CD4-positive, alpha-beta T cell treated with Interleukin-17A for 1 hour (primary cell): ENCODE measurements around the gene GET4.
"Not testable (repeated sequence)": the region's sequence is repeated elsewhere in the genome, so short reads cannot be mapped to it uniquely, and the experiment has no call there.

Source experiments
- DNase-seq: peaks from one replicate; pipeline ENCODE4 v3.0.0-alpha.2; 2020

GET4 gene

DNA sequence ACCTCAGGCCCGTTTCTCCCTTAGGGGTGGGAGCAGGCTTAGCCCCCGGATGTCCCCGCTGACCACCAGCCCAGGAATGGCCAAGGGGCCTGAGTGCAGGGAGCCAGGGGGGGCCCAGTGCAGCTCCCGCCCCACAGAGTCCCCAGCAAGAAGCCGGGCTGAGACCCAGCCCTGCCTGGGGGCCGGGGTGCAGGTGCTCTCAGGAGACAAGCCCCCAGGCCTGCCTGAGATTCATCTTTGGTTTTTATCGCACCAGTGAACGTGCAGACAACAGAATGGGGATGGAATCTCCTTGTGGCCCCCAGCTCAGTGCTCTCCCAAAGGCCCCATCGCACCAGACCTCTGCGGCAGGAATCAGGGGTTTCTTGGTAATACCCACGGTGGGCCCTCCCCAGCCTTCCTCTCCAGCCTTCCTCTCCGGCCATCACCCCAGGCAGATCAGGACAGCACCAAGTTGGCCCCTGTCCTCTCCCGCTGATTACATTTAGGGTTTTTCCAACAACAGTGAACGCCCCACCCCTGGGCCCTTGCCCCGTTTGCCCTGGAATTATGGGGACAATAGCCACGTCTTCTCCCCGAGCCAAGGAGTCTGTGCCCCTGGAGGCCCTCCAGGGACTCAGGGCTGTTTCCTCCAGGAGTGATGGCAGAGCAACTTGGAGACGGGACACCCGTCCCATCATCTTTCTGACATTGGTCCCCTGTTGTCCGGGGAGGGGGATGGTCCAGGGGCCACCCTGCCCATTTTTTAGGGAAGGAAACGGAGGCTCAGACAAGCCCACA lies 55.7 kb downstream of the GET4 start:
- no peak for DNase-seq

DNA sequence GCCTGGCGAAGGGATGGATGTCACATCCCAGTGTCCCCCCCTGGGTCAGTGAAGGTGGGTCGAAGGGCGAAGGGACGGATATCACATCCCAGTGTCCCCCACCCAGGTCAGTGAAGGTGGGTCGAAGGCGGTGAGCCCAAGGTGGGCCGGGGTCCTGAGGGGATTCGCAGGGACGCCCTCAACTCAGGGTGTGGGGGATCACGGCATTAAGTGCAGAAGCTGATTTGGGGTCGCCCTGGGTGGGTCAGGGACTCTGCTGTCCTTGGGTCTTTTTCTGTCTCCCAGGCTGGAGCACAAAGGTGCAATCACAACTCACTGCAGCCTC lies 56.3 kb downstream of the GET4 start:
- no peak for DNase-seq

- no peak for DNase-seq
Measured at GRCh38 chr7:934469-935163, 58.3 kb downstream of the GET4 start.

GRCh38 chr7:935164-935873 lies 59.0 kb downstream of the GET4 start:
- DNase-seq = no peak

DNA sequence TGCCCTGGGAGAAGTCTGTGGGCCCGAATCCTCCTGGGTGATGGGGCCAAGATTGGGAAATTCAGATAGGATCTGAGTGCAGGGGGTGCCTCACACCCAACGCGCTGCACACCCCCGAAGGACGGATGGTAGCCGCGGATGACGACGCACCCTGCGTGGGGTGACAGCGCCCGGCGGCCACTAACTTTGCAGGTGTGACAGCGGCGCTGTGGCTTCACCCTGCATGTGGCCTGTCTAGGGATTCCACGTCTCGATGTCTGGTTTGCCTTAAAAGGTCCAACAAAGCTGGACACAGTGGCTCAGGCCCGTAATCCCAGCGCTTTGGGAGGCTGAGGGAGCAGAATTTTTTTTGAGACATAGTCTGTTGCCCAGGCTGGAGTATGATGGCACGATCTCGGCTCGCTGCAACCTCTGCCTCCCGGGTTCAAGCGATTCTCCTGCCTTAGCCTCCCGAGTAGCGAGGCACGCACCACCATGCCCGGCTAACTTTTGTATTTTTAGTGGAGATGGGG lies 59.6 kb downstream of the GET4 start:
- no peak for DNase-seq

GRCh38 chr7:936386-937054 lies 60.2 kb downstream of the GET4 start:
- DNase-seq = no peak

- DNase-seq = no peak
Measured at GRCh38 chr7:937856-938484, 61.6 kb downstream of the GET4 start.

DNA sequence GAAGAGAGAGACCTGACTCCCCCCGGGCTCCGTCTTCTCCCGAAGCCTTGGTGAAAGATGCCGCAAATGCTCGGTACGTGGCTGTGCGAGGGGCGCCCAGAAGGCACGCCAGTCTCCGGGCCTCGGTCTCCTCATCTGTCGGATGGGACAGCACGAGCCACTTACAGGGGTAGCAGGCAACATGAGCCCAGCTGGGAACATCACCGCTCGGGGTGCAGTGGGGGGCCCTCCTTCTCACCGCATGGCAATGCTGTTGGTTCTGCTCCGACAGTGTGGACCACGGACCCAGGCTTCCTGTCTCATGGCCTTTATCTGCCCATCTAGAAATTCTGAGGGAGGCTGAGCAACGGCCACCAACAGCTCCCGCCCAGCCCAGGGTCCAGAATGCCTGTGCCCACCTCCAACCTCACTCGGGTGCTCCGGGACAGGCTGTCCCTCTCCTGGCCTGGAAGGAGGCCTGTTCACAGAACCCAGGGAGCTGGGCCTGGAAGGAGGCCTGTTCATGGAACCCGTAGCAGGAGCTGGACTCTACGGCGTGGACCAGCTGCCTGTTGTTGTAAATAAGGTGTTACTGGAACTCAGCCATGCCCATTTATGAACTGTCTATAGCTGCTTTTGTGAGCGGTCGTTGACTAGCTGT lies 62.3 kb downstream of the GET4 start:
- DNase-seq = no peak

DNA sequence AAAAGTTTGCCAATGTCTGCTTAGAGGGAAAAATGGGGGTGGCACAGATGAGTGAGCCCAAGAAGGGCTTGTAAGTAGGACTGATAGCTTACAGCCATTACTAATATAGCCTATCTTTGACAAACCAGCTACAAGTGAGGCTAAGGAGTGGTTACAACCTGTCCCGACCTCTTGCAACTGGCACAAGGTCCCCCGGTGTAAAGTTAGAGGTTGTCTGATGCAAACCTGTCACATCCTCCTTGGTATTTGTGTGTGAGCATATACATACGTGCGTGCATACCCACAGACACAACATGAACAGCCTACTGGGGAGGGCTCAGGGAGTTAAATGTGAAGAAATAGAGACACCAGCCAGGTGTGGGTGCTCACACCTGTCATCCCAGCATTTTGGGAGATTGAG lies 63.5 kb downstream of the GET4 start:
- no peak for DNase-seq

DNA sequence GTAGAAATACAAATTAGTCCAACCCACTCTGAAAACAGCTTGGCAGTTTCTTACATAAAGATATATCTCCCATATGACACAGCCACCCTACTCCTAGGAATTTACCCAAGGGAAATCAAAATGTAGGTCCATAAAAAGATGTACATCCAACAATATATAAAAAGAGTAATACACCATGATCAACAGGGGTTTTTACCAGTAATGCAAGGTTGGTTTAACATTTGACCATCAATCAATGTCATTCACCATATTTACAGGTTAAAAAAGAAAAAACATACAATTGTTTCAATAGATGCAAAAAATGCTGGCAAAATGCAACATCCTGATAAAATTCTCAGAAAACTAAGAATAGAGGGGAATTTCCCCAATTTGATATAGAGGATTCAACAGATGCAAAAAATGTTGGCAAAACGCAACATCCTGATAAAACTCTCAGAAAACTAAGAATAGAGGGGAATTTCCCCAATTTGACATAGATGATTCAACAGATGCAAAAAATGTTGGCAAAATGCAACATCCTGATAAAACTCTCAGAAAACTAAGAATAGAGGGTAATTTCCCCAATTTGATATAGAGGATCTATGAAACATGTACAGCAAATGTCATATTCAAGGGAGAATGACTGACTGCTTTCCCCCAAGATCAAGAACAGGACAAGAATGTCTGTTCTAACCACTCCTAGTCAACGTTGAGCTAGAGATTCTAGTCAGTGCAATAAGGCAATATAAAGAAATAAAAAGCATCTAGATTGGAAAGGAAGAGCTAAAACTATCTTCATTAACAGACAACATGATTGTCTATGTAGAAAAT lies 64.5 kb downstream of the GET4 start:
- DNase-seq = no peak

GRCh38 chr7:943793-944192 lies 67.4 kb downstream of the GET4 start:
- not testable (repeated sequence) for DNase-seq

GRCh38 chr7:944744-945143 lies 68.4 kb downstream of the GET4 start:
- DNase-seq = no peak

DNA sequence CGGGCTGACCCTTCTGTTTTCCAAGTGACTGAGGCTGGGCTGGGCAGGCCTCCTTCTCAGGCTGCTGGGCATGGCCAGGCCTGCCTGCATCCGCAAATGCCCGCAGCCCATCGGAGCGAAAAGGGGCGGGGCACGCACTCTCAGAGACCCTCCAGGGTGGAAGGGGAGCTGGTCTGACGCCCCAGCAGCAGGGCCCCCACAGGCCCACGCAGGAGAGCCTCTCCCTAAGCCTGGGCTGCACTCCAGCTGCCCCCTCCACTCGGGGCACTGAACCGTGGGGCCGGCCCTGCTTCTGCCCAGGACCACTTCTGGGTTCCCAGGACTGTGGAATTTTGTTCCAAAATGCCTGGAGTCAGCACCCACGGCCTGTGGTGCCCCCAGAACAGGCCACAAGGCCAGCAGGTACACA lies 68.8 kb downstream of the GET4 start:
- DNase-seq = no peak

- DNase-seq = no peak
Measured at GRCh38 chr7:945556-946255, 69.4 kb downstream of the GET4 start.
